T-helper 22 cell (primary cell): ENCODE results near the gene KRT85.

Experiments
- DNase-seq: peaks from one replicate; pipeline ENCODE4 v3.0.0-alpha.2; 2020; ENCODE audit warnings: low read depth

Gene KRT85

DNA sequence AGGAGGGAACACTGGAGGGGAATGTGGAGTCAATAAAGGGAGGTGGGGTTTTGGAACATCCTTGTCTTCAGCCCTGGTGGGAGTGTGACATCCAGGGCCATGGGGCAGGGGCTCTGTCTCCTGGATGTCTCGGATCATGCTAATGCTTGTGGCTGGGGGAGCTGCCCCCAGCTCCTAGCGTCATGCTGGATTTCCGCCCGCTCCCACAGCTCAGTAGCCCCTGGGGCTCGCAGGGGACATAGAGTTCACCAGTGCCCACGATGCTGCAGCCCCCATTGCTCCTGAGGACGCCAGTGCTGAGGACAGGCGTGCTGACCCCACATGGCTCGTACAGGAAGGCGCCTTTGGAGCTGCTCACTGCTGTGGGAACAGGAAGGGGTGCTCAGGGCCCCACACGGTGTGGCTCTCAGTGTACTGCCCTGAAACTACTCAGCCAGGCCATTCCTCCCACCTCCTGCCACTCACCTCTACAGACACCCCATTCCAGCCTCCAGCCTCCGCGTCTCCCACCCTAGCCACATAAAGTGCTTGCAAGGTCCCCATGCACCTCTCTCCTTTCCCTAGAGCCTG, 27.6 kb upstream of the KRT85 start:
- no peak for DNase-seq

DNA sequence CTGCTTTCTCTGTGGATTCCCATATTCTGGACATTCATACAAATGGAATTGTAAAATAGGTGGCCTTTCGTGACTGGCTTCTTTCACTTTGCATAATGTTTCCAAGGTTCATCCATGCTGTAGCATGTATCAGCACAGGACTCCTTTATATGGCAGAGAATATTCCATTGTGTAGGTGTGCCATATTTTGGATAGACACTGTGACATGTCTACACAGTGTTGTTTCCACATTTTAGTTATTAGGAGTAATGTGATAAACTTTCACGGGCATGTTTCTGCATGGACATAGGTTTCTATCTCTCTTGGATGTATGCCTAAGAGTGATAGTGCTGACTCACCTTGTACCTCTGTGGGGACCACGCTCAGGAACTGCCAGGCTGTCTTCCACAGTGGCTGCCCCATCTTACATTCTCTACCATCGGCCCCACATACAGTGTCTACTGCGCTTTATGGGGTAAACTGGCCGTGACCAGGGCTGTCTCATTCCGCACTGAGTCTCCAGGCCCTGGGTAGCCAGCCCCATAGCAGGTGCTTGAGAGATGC, 25.3 kb upstream of the KRT85 start:
- DNase-seq: no peak

DNA sequence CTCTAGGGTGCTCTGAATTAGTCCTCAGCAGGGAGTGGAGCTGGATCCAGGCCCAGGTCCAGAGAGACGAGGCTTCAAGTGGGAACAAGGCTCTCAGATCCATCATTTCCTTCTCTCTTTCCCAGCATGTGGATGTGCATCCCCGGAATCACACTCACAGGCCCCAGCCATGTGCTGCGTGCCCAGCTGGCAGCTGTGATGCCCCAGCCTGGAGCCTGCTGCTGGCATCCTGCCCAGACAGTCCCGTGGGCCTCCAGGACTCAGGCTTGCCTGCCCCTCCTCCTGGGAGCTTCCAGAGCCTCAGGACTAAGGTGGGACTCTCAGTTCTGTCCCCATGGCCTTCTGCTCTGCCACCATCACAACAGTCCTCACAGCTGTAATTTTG, 24.3 kb upstream of the KRT85 start:
- no peak for DNase-seq

DNA sequence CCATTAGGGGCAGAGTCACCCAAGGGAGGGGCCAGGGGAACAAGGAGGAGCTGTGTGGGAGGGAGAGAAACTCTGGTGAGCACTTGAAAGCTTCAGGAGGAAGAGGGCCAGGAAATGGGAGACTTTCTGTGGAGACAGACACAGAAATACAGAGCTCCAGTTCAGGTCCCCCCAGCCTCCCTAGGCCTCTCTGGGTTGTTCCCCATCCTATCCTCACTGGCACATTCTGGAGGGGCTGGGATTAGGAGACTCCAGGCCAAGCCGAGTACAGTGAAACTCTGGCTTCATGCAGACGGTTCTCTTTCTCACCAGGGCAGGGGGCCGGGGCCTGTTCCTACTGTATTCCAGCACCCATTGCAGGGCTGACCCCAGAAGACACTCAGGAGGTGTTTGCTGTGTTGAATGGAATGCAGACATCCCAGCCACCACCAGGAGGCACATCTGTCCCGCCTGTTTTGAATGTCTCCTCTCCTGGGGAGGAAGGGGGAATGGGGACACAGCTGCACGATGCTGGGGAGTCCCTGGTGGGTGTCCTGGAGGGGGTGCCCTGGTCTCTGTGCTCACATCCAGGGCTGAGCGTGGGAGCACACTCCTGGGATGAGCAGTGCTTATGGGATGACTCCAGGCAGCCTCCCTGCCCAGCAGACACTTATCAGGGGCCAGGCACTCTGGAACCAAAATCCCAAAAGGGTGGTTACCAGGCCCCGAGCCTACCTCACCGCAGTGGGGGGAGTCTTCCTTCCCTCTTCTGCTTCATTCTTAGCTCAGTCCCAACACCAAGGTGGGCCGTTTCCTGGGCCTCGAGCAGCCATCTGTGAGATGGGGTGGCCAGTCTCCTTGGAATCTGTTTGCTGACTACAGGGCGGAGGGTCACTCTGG, 23.7 kb upstream of the KRT85 start:
- no peak for DNase-seq

DNA sequence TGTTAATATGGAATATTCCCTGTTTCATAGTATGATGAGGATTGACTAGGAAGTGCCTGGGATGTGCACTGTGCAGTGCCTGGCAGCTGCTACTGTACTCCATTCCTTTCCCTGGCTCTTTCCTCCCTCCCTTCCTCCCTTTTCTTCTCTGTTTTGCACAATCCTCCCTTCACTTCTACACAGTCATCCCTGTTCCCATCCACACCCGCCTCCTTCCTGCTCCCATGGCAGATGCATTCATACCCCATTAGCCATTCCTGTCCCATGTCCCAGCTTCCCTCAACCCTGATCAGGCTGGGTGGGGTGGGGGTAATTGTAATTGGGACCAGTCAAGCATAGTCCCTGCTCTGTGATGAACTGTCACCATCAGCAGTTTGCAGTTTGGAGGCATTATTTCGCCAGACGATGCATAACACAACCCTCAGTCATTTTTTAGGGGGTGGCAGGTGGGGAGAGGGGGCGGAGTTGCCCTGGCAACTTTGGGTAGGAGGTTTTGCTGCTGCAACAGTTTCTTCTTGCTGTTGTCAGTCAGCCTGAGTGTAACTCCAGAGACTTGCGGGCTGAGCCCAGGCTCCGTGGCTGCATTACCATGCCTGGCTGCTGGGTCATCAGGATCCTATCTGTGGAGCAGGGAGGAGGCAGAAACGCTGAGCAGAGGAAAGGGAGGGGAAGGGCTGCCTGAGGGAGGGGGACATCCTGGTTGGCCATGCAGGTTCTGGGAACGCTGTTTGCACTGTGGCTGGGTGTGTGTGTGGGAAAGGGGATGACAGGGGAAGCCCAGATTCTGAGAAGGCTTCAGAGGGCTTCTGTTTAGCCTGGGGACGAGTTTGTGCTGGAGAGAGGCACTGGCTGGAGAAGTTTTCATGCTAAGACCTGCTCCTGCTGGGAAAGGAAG, 22.3 kb upstream of the KRT85 start:
- DNase-seq: no peak

DNA sequence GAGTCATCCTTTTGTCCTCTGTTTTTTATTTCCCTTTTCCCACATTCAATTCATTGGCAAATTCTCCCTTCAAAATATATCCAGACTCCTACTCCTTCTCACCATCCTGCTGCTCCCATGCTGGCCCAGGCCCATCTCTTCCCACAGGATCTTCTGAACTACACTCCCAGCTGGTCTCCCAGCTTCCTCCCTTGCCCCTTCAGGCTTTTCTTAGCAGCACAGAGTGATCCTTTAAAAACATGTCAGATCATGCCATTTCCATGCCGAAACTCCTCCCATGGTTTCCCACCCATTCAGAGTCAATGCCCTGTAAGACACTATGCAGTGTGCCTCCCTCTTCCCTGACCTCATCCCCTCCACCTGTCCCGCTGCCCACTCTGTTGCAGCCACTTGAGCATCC, 20.6 kb upstream of the KRT85 start:
- no peak for DNase-seq

DNA sequence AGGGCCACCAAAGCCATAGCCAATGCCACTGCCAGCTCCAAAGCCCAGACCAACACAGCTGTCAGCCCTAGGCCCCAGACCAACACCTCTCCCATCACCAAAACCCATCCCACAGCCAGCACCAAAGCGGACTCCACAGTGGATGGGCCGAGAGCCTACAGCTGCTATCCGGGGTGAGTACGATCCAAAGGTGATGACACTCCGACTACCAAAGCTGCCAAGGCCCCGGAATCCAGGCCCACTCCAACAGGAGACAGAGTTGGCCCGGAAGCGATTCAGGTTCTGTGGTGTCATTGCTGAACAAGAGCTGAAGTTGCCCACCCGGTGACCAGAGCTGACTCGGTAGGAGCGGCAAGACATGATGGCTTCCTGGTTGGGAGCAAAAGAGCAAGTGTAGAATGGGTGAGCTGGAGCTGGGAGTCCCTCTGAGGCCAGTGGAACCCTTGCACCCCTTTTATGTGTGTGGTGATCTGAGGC, 18.0 kb upstream of the KRT85 start, which contains the start of gene KRT84:
TSS of gene KRT84 (minus strand) at position 427 of the 477 bp plus-strand sequence. CDS start at position 360, 67 bp downstream.
- no peak for DNase-seq

DNA sequence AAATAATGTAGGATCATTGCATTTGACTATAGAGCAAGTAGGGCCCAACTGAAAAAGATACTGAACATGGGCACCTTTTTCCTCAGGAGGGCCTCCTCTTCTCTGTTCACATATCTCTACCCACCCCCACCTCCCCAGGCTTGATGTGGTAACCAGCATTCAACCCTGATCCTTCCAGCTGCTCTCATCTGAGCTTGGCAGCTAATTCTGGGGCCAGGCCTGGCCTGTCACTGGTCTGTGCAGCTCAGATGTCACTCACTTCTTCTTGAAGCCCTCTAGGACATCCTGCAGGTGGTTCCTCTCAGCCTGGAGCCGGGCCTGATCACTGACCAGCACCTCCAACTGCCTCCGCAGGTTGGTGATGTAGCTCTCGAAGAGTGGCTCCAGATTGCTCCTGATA, 16.1 kb upstream of the KRT85 start:
- DNase-seq: no peak

DNA sequence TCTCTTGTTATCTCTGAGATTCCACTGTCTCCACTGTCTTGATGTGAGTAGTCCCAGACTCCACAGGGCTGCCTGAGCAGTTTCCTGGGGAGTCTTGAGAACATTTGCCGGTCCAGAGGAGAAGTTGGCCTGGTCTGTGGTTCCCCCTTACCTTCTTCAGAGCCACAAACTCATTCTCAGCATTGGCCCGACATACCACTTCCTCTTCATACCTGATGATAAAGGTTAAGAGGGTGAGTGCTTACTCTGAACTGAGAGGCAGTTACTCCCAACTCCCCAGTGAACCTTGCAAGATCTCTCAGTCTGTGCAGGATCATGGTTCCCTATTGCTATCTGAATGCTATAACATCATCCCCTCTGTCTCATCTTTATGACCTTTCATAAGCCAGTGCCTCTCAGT, 15.6 kb upstream of the KRT85 start:
- DNase-seq: no peak

DNA sequence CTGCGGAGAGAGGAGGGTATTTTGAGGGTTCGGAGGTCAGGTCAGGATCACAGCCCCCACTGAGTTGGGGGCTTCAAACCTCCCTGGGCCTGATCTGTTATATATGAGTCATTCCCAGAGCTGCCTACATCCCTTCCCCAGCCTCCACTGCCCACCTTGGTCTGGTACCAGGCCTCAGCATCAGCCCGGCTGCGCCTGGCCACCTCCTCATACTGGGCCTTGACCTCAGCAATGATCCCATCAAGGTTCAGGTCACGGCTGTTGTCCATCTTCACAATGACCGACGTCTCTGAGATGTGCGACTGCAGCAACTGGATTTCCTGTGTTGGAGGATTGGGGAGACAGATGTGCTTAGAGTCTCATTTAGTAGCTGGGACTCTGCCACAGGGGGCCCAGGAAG, 13.9 kb upstream of the KRT85 start:
- no peak for DNase-seq

DNA sequence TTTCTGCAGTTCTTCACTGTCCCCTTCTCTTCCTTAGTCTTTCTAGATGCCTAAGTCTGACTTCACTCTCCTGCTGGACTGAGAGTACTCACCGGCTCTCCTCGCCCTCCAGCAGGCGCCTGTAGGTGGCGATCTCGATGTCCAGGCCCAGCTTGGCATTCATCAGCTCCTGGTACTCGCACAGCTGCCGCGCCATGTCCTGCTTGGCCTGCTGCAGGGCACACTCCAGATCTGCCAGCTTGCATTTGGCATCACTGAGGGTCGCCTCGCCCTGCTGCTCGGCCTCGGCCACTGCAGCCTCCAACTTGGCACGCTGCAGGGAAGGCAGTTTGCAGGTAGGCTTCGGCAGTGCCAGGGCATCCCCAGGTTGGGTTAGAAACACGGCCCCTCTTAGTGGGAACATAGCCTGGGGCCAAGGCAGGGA, 13.0 kb upstream of the KRT85 start:
- no peak for DNase-seq

DNA sequence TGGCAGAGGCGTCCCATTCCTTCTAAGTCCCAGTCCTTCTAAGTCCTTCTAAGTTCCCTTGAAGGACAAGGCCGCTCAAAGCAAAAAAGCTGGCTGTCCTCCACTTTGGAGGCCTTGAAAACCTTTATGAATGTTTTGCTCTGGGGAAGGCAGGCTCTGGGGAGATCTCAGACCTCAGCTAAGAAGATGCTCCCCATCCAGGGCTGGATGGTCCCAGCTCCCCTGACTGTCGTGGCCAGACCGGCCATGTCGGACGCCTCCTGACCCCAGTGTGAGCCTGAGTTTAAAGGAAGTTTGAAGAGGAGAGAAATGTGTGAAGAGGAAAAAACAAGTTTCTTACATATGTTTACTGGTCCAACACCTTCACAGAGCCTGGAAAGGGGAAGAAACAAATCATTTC, 12.3 kb upstream of the KRT85 start:
- no peak for DNase-seq

DNA sequence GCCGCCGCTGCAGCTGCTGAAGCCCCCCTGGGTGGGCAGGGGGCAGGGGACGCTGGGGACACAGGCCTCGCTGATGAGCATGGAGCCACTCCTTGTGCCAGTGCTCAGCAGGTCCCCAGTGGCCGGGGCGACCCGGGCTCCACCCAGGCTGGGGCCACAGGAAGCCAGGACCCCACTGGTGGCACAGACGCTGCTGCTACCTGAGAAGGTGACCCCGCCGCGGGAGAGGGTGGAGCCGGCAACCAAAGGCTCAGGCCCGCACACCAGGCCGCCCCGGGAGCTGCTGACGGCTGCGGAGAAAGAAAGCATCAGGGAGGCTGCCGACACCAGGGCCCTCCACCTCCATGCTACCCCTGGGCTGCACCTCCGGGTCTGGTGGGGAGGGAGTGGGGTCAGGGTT, 10.8 kb upstream of the KRT85 start:
- DNase-seq: no peak

DNA sequence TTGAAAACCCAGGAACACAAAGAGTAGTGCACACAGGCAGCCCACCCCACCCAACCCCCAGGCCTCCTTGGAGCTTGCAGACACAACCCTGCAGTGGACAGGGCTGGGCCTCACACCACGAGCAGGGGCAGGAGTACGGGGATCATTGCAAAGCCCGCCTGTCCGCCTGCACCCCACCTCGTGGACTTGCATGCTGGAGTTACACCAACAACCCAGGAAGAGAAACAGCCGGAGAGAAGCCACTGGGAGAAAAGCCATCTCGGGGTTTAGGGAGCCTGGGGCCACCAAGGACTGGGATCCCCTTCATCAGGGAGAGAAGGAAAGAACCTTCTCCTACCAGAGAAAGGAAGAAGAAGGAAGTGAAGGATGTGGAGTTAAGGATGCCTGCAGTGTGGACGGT, 10.0 kb upstream of the KRT85 start:
- no peak for DNase-seq

DNA sequence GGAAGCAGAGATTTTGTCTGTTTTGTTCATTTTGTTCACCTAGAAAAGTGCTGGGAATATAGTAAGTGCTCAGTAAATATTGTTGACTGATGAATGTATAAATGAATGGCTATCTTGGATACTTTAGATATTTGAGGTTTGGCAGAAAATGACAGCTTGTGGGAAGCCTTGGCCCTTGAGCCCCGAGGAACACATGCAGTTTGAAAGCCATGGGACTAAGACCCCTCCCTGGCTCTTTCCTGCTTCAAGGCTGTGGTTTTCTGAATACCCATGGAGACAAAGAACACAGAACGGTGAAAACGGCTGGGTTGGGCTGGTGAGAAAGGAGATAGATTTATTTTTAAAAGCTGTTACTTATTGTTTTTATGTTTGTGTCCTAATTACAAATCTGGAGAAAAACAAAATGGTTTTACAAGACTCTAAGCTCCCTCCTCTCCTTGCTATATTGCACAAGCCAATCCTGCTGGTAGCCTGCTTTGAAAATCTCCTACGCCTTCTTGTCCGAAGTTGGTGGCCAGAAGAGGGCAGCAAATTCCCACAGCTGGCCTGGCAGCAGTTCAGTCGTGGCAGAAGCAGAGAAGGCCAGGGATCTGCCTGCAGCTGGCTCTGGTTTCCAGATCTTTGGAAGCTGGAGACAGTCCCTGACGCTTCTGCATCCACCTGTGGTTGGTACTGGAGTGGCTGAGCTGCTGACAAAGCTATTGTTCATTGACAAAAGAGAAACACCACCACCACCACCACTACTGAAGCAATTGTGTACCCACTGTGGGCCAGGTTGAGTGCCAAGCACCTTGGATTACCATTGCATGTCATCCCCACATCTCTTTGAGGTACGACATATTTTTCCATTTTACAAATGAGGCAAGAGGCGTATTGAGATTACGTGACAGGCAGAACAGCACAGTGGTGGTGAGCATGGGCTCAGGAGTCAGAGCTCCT, 5.2 kb upstream of the KRT85 start:
- DNase-seq: no peak

DNA sequence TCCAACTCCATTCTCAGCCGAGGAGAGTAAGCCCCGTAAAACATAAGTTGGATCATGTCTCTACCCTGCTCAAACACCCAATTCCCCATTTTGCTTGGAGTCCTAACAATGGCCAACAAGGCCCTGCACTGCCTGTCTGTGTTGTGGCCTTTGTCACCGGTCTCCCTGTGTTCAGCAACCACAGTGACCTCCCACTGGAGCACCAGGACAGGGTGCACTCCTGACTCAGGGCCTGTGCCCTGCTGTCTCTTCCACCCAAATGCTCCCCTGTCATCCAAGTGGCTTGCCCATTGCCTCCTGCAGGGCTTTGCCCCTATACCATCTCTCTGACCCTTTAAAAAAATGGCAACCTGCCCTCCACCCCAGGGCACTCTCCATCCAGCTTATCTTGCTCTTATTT, 4.4 kb upstream of the KRT85 start:
- no peak for DNase-seq

DNA sequence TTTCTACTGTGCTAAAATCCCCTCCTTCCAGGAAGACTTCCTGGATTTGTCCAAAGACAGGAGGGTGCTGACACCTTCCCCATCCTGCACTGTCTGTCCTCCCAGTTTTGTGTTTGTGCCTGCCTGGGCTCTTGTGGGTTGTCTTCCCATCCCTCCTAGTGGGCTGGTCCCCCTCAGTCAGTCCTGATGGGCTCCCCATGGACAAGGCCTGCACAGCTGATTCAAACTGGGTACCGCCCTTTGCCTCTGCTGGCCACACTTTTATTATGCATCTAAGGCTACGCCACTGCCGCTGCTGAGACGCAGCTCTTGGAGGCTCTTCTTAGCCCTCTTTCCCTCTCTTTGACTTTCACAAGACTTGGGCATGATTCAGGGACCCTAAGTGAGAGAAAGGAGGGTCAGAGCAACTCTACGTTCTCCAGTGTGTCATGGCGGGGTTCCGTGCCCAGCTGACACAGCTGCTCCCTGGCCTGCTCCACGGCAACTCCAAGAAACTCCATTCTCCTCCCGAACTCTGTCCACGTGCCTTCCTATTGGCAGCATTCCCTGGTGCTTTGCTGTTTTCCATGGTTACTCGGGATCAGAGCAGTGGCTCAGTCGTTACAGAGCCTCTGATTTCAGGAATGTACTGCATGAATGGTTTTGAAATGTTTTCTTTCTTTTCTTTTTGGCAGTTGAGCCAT, 3.8 kb upstream of the KRT85 start:
- no peak for DNase-seq

DNA sequence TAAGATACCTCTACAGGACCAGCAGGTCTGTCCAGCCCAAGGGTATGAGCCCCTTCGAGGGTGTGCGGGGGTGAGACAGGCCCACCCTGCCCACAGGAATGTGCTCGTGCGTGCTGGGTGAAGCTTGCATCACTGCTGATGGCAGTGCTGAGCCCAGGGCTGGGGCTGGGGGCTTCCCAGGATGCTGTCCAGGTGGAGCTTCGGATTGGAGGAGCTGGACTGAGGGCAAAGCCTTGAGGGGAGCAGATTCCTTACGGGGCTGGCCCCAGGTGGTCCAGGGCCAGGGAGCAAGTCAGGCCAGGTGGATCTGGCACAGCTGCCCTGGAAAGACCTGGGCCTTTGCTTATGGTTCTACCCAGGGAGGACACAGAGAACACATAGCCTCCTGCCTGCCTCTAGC, 2.5 kb upstream of the KRT85 start:
- DNase-seq: no peak

DNA sequence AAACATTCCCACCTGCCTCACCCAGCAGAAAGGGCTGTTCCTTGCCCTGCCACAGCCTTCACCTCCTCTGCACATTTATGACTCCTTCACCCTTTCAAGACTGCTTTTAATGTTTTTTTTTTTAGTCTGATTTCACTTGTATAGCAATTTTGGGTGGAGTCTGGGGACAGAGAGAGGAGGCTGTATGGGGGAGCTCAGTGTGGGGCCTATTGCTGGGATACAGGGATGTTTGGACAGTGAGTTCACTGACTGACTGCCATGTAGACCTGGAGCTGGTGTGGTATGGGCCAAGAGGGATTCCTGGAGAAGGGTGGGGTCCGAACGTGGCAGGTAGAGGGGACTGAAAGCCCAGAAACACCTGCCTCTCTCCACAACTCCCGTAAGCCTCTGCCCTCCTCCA, 1.9 kb upstream of the KRT85 start:
- DNase-seq: no peak

DNA sequence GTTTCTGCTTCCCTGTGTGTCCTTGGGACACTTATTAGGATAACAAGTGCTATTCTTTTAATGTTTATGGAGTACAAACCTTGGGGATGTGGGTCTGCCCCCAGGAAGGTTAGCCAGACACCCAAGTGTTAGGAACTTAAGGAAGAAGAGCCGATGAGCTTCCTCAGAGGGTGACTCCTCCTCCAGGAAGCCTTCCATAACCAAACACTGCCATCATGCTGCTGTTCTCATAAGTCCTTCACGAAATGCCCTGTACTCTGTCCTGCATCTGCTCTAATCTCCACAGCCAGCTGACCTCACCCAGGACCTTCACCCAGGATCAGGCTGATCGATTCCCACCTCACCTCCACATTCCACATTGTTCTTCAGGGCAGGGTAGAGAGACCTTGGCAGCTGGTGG, 1.2 kb upstream of the KRT85 start:
- DNase-seq: no peak

DNA sequence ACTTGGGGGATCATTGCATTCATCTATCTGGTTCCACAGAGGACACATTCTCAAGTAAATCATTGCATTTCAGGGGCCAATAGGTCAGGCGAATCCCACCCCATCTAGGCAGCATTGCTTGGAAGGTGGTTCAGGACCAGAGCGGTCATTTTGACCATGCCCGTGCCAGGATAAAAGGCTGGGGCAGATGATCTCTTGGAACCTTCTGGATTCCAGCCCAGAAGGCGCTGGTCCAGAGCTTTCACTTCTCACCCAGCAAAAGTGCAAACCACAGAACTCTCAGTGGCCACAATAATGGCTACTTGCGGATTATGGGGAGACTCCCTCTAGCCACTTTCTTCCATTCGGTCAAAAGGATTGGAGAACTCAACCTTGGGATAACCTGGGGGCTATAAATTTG, 595 bp upstream of the KRT85 start:
- DNase-seq: no peak
